ENCODE measurements around the gene PTPN11. TPM values are rescaled to one million over a fixed set of nuclear protein-coding genes. Genes with fewer than 3 reads are reported as not detected.
"Not testable (repeated sequence)": the region's sequence is repeated elsewhere in the genome, so short reads cannot be mapped to it uniquely, and the experiment has no call there.

Gene PTPN11
- total RNA-seq, 1 donor from 2014 or later, result 221 TPM

GRCh38 chr12:112407683-112408082 lies 11.1 kb upstream of the PTPN11 start:
- DNase-seq (ENCODE audit: low spot score); intact Hi-C loops (cut with DNase I): not testable (repeated sequence)

- intact Hi-C loops (cut with DNase I), result no loop called here
- DNase-seq (ENCODE audit: low spot score), result no peak
These were observed 10.1 kb upstream of the PTPN11 start for GRCh38 chr12:112408621-112409020.

- DNase-seq (ENCODE audit: low spot score), result peak; percentile 87
- intact Hi-C loops (cut with DNase I), result no loop called here
These were observed 9.5 kb upstream of the PTPN11 start, which contains the start of gene RPL6 for GRCh38 chr12:112409064-112409905. RPL6 (minus strand) TSS chr12:112409605; CDS start chr12:112408656, 949 bp downstream.

- intact Hi-C loops (cut with DNase I), result no loop called here
- no peak for DNase-seq (ENCODE audit: low spot score)
These were observed 8.9 kb upstream of the PTPN11 start for GRCh38 chr12:112409906-112410244.

GRCh38 chr12:112413855-112414625 lies 4.7 kb upstream of the PTPN11 start:
- intact Hi-C loops (cut with DNase I), result no loop called here

GRCh38 chr12:112415457-112415856 lies 3.3 kb upstream of the PTPN11 start:
- DNase-seq (ENCODE audit: low spot score); intact Hi-C loops (cut with DNase I): not testable (repeated sequence)

More at GRCh38 chr12:112413855-112414625, 4.7 kb upstream of the PTPN11 start:
- DNase-seq (ENCODE audit: low spot score), result no peak

GRCh38 chr12:112418273-112418607 lies 507 bp upstream of the PTPN11 start:
- intact Hi-C loops (cut with DNase I), result no loop called here
- DNase-seq (ENCODE audit: low spot score), result no peak

GRCh38 chr12:112419297-112420133 lies 768 bp downstream of the PTPN11 start:
- peak; percentile 83 for DNase-seq (ENCODE audit: low spot score)
- intact Hi-C loops (cut with DNase I), result no loop called here

- intact Hi-C loops (cut with DNase I), result no loop called here
These were observed 2.0 kb downstream of the PTPN11 start for GRCh38 chr12:112420740-112421139.

GRCh38 chr12:112421363-112421762 lies 2.6 kb downstream of the PTPN11 start:
- DNase-seq (ENCODE audit: low spot score), result no peak
- intact Hi-C loops (cut with DNase I), result no loop called here

More at GRCh38 chr12:112420740-112421139, 2.0 kb downstream of the PTPN11 start:
- DNase-seq (ENCODE audit: low spot score), result no peak

GRCh38 chr12:112422531-112422930 lies 3.8 kb downstream of the PTPN11 start:
- DNase-seq (ENCODE audit: low spot score), result no peak
- intact Hi-C loops (cut with DNase I), result no loop called here

- DNase-seq (ENCODE audit: low spot score), result no peak
- intact Hi-C loops (cut with DNase I), result no loop called here
These were observed 5.4 kb downstream of the PTPN11 start for GRCh38 chr12:112424126-112424525.

- no peak for DNase-seq (ENCODE audit: low spot score)
- intact Hi-C loops (cut with DNase I), result no loop called here
These were observed 7.0 kb downstream of the PTPN11 start for GRCh38 chr12:112425582-112426382.

GRCh38 chr12:112427760-112428159 lies 9.0 kb downstream of the PTPN11 start:
- no peak for DNase-seq (ENCODE audit: low spot score)
- intact Hi-C loops (cut with DNase I), result no loop called here

- intact Hi-C loops (cut with DNase I), result no loop called here
- DNase-seq (ENCODE audit: low spot score), result no peak
These were observed 12.2 kb downstream of the PTPN11 start for GRCh38 chr12:112430929-112431328.

GRCh38 chr12:112431965-112432364 lies 13.2 kb downstream of the PTPN11 start:
- intact Hi-C loops (cut with DNase I), result no loop called here
- no peak for DNase-seq (ENCODE audit: low spot score)

- intact Hi-C loops (cut with DNase I), result no loop called here
- DNase-seq (ENCODE audit: low spot score), result no peak
These were observed 14.8 kb downstream of the PTPN11 start for GRCh38 chr12:112433551-112433950.

GRCh38 chr12:112438645-112439044 lies 19.9 kb downstream of the PTPN11 start:
- DNase-seq (ENCODE audit: low spot score); intact Hi-C loops (cut with DNase I): not testable (repeated sequence)

- intact Hi-C loops (cut with DNase I), result no loop called here
- no peak for DNase-seq (ENCODE audit: low spot score)
These were observed 21.0 kb downstream of the PTPN11 start for GRCh38 chr12:112439769-112440168.

All from cardiac septum (tissue), 1 donor.